Caco-2 (cell line): Measurements from ENCODE around the gene GOLT1A. TPM values are rescaled to one million over a fixed set of nuclear protein-coding genes. Genes with fewer than 3 reads are reported as not detected.

Experiments
- BruUV-seq: library from RNA; stranded (reverse); fragments of 400-500 nt; replicated peaks from 2 replicates; lab custom pipeline; 2021; lab: Mats Ljungman, UMichigan
- CTCF ChIA-PET: fragments of 300-600 bp; sonication (Branson Sonifier 250); formaldehyde crosslinking; loops from one replicate; lab custom pipeline; 2022; ENCODE audit warnings: antibody characterized with exemption; lab: Charles Lee
- POLR2A ChIA-PET: fragments of 300-600 bp; sonication (Branson Sonifier 250); formaldehyde crosslinking; loops from one replicate; lab custom pipeline; 2022; ENCODE audit warnings: antibody characterized with exemption; lab: Charles Lee
- DNase-seq, 2 experiments: peaks; one replicate each; pipeline versions ENCODE4 v3.0.0 to v3.0.0-alpha.2; 2020 to 2022
- H3K27me3 ChIP-seq: replicated peaks from 2 replicates; pipeline ENCODE4 v1.6.0; 2011; ENCODE audit warnings: low read length; ENCODE audit not compliant: control insufficient read depth, insufficient read depth
- H3K36me3 ChIP-seq: 2 replicates; pipeline ENCODE4 v1.5.1; 2011; ENCODE audit warnings: low read length; ENCODE audit not compliant: control insufficient read depth, insufficient read depth
- H3K4me1 ChIP-seq: fragments of 250-450 bp; sonication (Bioruptor Pico); 2 replicates; pipeline ENCODE4 v1.5.1; 2020; ENCODE audit warnings: mild to moderate bottlenecking
- H3K4me3 ChIP-seq: 2 replicates; pipeline ENCODE4 v1.5.1; 2011; ENCODE audit warnings: low read depth, mild to moderate bottlenecking, control low read depth, low read length
- H3K9me3 ChIP-seq: fragments of 250-450 bp; sonication (Bioruptor Pico); 2 replicates; pipeline ENCODE4 v1.5.1; 2020; ENCODE audit warnings: mild to moderate bottlenecking, moderate library complexity
- H3K27ac Mint-ChIP-seq: one replicate; pipeline ENCODE4 v1.8.0; 2022; ENCODE audit warnings: mixed read lengths; ENCODE audit not compliant: unreplicated experiment
- H3K27me3 Mint-ChIP-seq: one replicate; pipeline ENCODE4 v1.8.0; 2022; ENCODE audit warnings: mixed read lengths; ENCODE audit not compliant: insufficient read depth, unreplicated experiment
- H3K36me3 Mint-ChIP-seq: one replicate; pipeline ENCODE4 v1.8.0; 2022; ENCODE audit warnings: mild to moderate bottlenecking, mixed read lengths; ENCODE audit not compliant: insufficient read depth, unreplicated experiment
- H3K4me1 Mint-ChIP-seq: one replicate; pipeline ENCODE4 v1.8.0; 2022; ENCODE audit warnings: low read depth, mixed read lengths; ENCODE audit not compliant: unreplicated experiment
- H3K4me3 Mint-ChIP-seq: one replicate; pipeline ENCODE4 v1.8.0; 2022; ENCODE audit warnings: mild to moderate bottlenecking, moderate library complexity, mixed read lengths; ENCODE audit not compliant: unreplicated experiment
- H3K9me3 Mint-ChIP-seq: one replicate; pipeline ENCODE4 v1.8.0; 2022; ENCODE audit warnings: mixed read lengths; ENCODE audit not compliant: unreplicated experiment
- CTCF ChIP-seq, 2 experiments: fragments of 200-600 bp in 1 of 2; IDR thresholded peaks; 1 replicate in 1 of 2; 2 replicates in 1 of 2; pipeline versions ENCODE4 v1.5.1 to v1.8.0; 2011 to 2022; ENCODE audit warnings: antibody characterized with exemption in 1 of 2, control low read depth in 1 of 2, inconsistent platforms in 1 of 2, low read depth in 1 of 2, low read length in 1 of 2, mild to moderate bottlenecking in 1 of 2, moderate library complexity in 1 of 2; ENCODE audit not compliant: insufficient read depth in 1 of 2, severe bottlenecking in 1 of 2, unreplicated experiment in 1 of 2
- intact Hi-C: fragments of 100-400 bp; cut with micrococcal nuclease; formaldehyde crosslinking; loops from one replicate; pipeline ENCODE4 v1.10.0; 2022; ENCODE audit not compliant: unreplicated experiment
- total RNA-seq: library from RNA; stranded (reverse); gene quantifications from 2 replicates; pipeline ENCODE4 v1.2.3, GENCODE V29; 2022

GOLT1A gene
- total RNA-seq, 1 experiment from 2014 or later: 25.9 TPM

- ChIA-PET POLR2A (no interaction called here), CTCF (no interaction called here)
- Mint-ChIP-seq H3K27me3 (no peaks in the 10 kb centered on the region), H3K27ac (no peak overlapping the region), H3K4me3 (no peak overlapping the region), H3K4me1 (no peaks in the 10 kb centered on the region), H3K36me3 (peaks cover 6% of the 10 kb centered on the region), H3K9me3 (no peaks in the 10 kb centered on the region)
- no peak for TF ChIP-seq CTCF (IDR thresholded peaks at IDR 0.05; ENCODE audit: insufficient read depth in 1 of 2, low read depth in 1 of 2, low read length in 1 of 2, severe bottlenecking in 1 of 2, unreplicated experiment in 1 of 2)
- no peak overlapping the region for H3K4me3 ChIP-seq
- peaks cover 8% of the 10 kb centered on the region; the same call in 1 of the 2 replicates for H3K4me1 ChIP-seq
- no peaks in the 10 kb centered on the region for H3K9me3 ChIP-seq
- no peak for DNase-seq
- intact Hi-C loops: no loop called here
- no TSS peak for BruUV-seq
- no peaks in the 10 kb centered on the region for H3K27me3 ChIP-seq
- H3K36me3 ChIP-seq: no peaks in the 10 kb centered on the region; the same call in 1 of the 2 replicates
Observed at GRCh38 chr1:204250428-204251030, 36.7 kb upstream of the GOLT1A start.

GRCh38 chr1:204249736-204250427 is 36.1 kb upstream of the GOLT1A start:
- BruUV-seq: no TSS peak
- no peaks in the 10 kb centered on the region for H3K9me3 Mint-ChIP-seq
- ChIA-PET POLR2A (no interaction called here), CTCF (no interaction called here)
- Histone ChIP-seq H3K4me1 (peaks cover 8% of the 10 kb centered on the region; the same call in 1 of the 2 replicates), H3K9me3 (no peaks in the 10 kb centered on the region), H3K36me3 (no peaks in the 10 kb centered on the region; the same call in none of the 2 replicates), H3K27me3 (no peaks in the 10 kb centered on the region), H3K4me3 (no peak overlapping the region)
- DNase-seq: no peak
- H3K4me3 Mint-ChIP-seq: no peak overlapping the region
- peak overlapping the region; percentile 31 for H3K27ac Mint-ChIP-seq
- no peak for TF ChIP-seq CTCF (IDR thresholded peaks at IDR 0.05; ENCODE audit: insufficient read depth in 1 of 2, low read depth in 1 of 2, low read length in 1 of 2, severe bottlenecking in 1 of 2, unreplicated experiment in 1 of 2)
- H3K4me1 Mint-ChIP-seq: no peaks in the 10 kb centered on the region
- intact Hi-C loops: no loop called here
- H3K27me3 Mint-ChIP-seq: no peaks in the 10 kb centered on the region
- H3K36me3 Mint-ChIP-seq: peaks cover 1% of the 10 kb centered on the region

- ChIA-PET POLR2A (no interaction called here), CTCF (interaction anchor here (1.0 to 1.5 kb wide), 2 partner anchors 10 to 35 kb away, joined by 4 to 8 read pairs; partner anchors contain the start of gene GOLT1A)
- Mint-ChIP-seq H3K4me3 (no peak overlapping the region), H3K36me3 (no peaks in the 10 kb centered on the region), H3K27me3 (no peaks in the 10 kb centered on the region), H3K27ac (no peak overlapping the region), H3K4me1 (no peaks in the 10 kb centered on the region), H3K9me3 (no peaks in the 10 kb centered on the region)
- Histone ChIP-seq H3K4me3 (no peak overlapping the region), H3K27me3 (no peaks in the 10 kb centered on the region), H3K4me1 (peaks cover 2% of the 10 kb centered on the region; the same call in 1 of the 2 replicates), H3K9me3 (no peaks in the 10 kb centered on the region), H3K36me3 (no peaks in the 10 kb centered on the region; the same call in none of the 2 replicates)
- no peak for TF ChIP-seq CTCF (IDR thresholded peaks at IDR 0.05; ENCODE audit: insufficient read depth in 1 of 2, low read depth in 1 of 2, low read length in 1 of 2, severe bottlenecking in 1 of 2, unreplicated experiment in 1 of 2)
- intact Hi-C loops: no loop called here
- DNase-seq: no peak
- no TSS peak for BruUV-seq
Observed at GRCh38 chr1:204248954-204249353, 35.2 kb upstream of the GOLT1A start.
